ENCODE results near the gene GBX2. TPM values are rescaled to one million over a fixed set of nuclear protein-coding genes. Genes with fewer than 3 reads are reported as not detected.

The GBX2 gene
- total RNA-seq, 2 experiments from 2014 or later: not detected

- DNase-seq (no peak), ATAC-seq (no peak)
- H3K4me3 Mint-ChIP-seq: peak overlapping the region; percentile 28
- POLR2A ChIA-PET: interaction anchor here (0.6 kb wide), 1 partner anchor 51 kb away, joined by 3 read pairs; no protein-coding TSS in a partner anchor
- intact Hi-C loops (cut with DNase I, micrococcal nuclease): loop anchor here (2.0 to 10.0 kb wide), 3 partner anchors 15 to 494 kb away; no protein-coding TSS in a partner anchor
- H3K36me3 Mint-ChIP-seq (ENCODE audit: low read depth): no peaks in the 10 kb centered on the region
- H3K9me3 Mint-ChIP-seq (ENCODE audit: low read depth): no peaks in the 10 kb centered on the region
- CTCF ChIA-PET: interaction anchor here (1.0 to 1.7 kb wide), 4 partner anchors 10 to 400 kb away, joined by 3 to 6 read pairs (median 4); no protein-coding TSS in a partner anchor
- H3K4me1 Mint-ChIP-seq: peaks cover 11% of the 10 kb centered on the region
- H3K27ac Mint-ChIP-seq: no peak overlapping the region
- H3K27me3 Mint-ChIP-seq: peaks cover 61% of the 10 kb centered on the region
Measured at GRCh38 chr2:236165842-236166795, 2.1 kb downstream of the GBX2 start.

GRCh38 chr2:236164925-236165841 lies 3.0 kb downstream of the GBX2 start:
- Mint-ChIP-seq H3K27ac (no peak overlapping the region), H3K27me3 (peaks cover 53% of the 10 kb centered on the region), H3K36me3 (ENCODE audit: low read depth) (no peaks in the 10 kb centered on the region), H3K9me3 (ENCODE audit: low read depth) (no peaks in the 10 kb centered on the region), H3K4me1 (peaks cover 11% of the 10 kb centered on the region), H3K4me3 (no peak overlapping the region)
- no peak for DNase-seq
- POLR2A ChIA-PET: interaction anchor here (0.6 kb wide), 1 partner anchor 50 kb away, joined by 3 read pairs; no protein-coding TSS in a partner anchor
- CTCF ChIA-PET: interaction anchor here (1.0 to 1.7 kb wide), 4 partner anchors 11 to 399 kb away, joined by 3 to 6 read pairs (median 4); no protein-coding TSS in a partner anchor
- intact Hi-C loops (cut with DNase I, micrococcal nuclease): loop anchor here (2.0 to 10.0 kb wide), 3 partner anchors 16 to 493 kb away; no protein-coding TSS in a partner anchor
- ATAC-seq: no peak

DNA sequence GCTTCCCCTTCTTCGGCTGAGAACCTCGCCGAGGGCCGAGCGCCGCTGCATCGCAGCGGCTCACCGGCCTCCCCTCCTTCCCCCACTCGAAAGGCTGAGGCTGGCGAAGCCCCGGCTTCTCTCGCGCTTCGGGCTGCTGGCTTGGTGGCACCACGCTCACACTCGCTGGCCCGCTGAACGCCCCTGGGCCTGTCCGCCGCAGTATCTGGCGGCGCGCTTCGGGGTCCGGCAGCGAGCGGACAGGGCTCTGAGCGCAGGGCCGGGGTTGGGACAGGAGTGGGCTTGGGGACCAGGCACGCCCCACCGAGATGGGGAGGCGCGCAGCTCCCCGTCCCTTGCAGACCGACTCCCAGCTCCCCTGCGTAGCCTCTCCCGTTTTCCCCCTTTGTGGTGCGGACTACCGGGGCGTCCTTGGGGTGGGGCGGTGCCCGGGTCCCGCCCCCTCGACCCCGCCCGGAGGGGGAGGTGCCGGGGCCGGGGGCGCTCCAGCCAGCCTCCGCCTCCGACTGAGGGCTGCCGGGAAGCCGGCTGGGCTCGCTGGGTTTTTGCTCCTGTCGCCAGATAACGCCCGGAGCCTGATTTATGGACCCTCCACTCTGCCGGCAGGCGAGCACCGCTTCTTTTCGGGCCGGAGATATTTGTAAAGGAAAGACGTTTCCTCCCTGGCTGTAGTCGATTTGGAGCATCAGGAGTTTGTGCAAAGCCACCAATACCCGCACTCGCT lies 3.8 kb downstream of the GBX2 start:
- intact Hi-C loops (cut with DNase I, micrococcal nuclease): loop anchor here in 1 of 2 experiments (2.0 to 10.0 kb wide), 2 partner anchors 16 to 490 kb away; no protein-coding TSS in a partner anchor
- CTCF ChIA-PET: no interaction called here
- H3K9me3 Mint-ChIP-seq (ENCODE audit: low read depth): no peaks in the 10 kb centered on the region
- H3K36me3 Mint-ChIP-seq (ENCODE audit: low read depth): no peaks in the 10 kb centered on the region
- no peak for DNase-seq
- H3K4me1 Mint-ChIP-seq: peaks cover 11% of the 10 kb centered on the region
- peaks cover 45% of the 10 kb centered on the region for H3K27me3 Mint-ChIP-seq
- H3K27ac Mint-ChIP-seq: no peak overlapping the region
- ATAC-seq: no peak
- no peak overlapping the region for H3K4me3 Mint-ChIP-seq
- POLR2A ChIA-PET: no interaction called here

DNA sequence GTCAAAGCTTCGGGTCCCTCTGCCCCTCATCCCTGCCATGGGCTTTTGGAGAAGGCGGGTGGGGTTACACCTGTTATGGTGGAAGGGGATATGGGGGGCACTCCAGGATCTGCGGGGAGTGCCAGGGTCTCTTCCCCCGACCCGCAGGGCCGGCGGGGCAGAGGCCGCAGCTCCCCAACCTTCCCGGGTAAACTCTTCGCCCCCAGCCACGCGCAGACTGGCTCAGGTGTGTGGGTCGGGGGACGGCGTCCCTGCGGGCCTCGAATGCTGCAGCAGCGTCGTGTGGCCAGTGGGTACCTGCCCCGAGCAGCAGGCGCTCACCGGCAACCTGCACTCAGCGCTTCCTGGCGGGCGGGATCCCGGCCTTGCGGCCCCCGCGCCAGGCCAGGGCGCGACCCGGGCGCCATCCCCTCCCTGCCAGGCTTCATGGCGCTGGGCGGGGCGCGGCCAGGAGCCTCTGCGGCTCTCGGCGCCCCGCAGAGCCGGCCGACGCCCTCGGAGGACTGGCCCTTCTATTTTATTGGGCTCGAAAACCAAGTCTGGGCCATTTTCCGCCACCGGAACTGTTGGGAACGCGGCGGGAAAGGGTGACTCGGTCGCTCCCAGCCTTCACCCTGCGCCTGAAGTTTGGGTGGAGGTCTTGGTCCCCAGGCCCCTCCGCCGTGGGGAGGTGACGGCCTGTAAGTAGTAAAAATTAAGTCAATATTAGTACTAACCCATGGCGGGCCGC lies 4.5 kb downstream of the GBX2 start:
- POLR2A ChIA-PET: no interaction called here
- H3K36me3 Mint-ChIP-seq (ENCODE audit: low read depth): no peaks in the 10 kb centered on the region
- no peak overlapping the region for H3K27ac Mint-ChIP-seq
- intact Hi-C loops (cut with DNase I, micrococcal nuclease): loop anchor here in 1 of 2 experiments (2.0 to 10.0 kb wide), 2 partner anchors 17 to 489 kb away; no protein-coding TSS in a partner anchor
- no peak overlapping the region for H3K4me3 Mint-ChIP-seq
- peaks cover 11% of the 10 kb centered on the region for H3K4me1 Mint-ChIP-seq
- DNase-seq (no peak), ATAC-seq (no peak)
- CTCF ChIA-PET: interaction anchor here (2.4 kb wide), 1 partner anchor 14 kb away, joined by 9 read pairs; no protein-coding TSS in a partner anchor
- no peaks in the 10 kb centered on the region for H3K9me3 Mint-ChIP-seq (ENCODE audit: low read depth)
- H3K27me3 Mint-ChIP-seq: peaks cover 41% of the 10 kb centered on the region

DNA sequence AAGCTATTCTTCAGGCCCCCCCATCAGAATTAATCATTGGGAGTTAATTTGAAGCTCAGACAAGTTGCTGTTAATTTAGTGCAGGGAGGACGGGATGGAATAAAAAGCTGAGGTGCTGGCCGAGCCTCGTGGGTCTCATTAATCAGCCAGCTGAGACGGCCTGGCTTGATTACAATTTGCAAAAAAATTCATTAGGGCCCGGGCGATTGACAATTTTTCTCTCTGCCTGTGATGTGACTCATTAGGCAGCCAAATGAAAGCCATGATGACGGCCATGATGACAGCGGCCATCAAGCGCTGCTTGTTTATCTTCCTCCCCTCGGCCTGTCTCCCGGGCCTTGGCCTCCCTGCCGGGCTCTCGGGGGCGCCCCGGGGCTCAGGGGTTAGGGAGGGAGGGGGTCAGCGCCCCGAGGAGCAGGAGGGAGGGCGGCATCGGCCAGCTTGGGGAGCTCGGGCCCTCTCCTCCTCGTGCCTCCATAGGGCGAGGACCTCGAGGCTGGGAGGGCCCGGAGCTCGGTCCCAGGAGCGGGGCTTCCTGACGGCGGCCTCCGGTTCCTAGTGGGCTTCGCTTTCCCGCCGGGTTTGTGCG lies 5.2 kb downstream of the GBX2 start:
- ATAC-seq (no peak), DNase-seq (no peak)
- Mint-ChIP-seq H3K27ac (no peak overlapping the region), H3K9me3 (ENCODE audit: low read depth) (no peaks in the 10 kb centered on the region), H3K4me1 (peaks cover 11% of the 10 kb centered on the region), H3K36me3 (ENCODE audit: low read depth) (no peaks in the 10 kb centered on the region), H3K27me3 (peaks cover 45% of the 10 kb centered on the region), H3K4me3 (no peak overlapping the region)
- CTCF ChIA-PET: interaction anchor here (0.6 to 2.4 kb wide), 5 partner anchors 9 to 384 kb away, joined by 3 to 9 read pairs (median 3); no protein-coding TSS in a partner anchor
- intact Hi-C loops (cut with DNase I, micrococcal nuclease): loop anchor here in 1 of 2 experiments (10.0 kb wide), 1 partner anchor 488 kb away; no protein-coding TSS in a partner anchor
- POLR2A ChIA-PET: no interaction called here

DNA sequence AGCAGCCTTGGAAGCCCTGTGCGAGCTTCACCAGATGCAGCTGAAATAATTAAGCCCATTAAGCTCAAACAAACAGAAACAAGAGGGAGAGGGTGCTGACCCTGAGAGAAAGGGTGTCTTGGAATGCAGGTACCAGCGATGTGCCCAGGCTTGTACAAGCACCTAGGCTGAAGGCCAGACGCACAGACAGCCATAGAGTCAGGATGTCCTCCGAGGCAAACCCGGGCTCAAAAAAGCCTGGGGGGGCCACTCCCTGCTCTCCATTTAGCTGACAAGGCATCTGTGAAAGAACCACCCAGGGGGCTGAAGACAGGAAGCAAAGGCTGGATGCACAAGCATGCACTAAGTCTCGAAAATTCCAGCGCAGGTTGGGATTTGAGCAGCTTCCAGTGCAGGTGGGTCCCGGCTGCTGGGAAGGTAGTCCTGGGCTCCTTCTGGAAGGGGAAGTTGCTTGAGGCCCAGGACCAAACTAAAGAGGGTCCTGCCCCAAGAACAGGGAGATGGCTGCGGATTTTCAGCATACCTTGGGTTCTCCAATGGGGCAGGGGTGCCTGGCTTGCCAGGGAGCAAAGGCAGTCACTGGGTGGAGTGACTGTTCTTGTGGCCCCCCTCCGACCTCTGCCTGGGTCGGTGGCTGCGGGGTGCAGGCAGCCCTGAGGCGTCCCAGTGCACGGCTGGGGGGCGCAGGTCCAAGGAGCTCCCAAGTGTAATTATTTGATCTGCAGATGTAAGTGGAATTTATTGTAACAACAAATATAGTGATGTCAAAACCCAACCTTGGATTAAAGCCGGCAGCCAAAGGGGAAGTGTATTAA lies 5.9 kb downstream of the GBX2 start:
- H3K4me1 Mint-ChIP-seq: peaks cover 11% of the 10 kb centered on the region
- H3K27ac Mint-ChIP-seq: no peak overlapping the region
- intact Hi-C loops (cut with DNase I, micrococcal nuclease): loop anchor here in 1 of 2 experiments (10.0 kb wide), 1 partner anchor 487 kb away; no protein-coding TSS in a partner anchor
- H3K27me3 Mint-ChIP-seq: peaks cover 52% of the 10 kb centered on the region
- H3K36me3 Mint-ChIP-seq (ENCODE audit: low read depth): no peaks in the 10 kb centered on the region
- DNase-seq: no peak
- ATAC-seq: no peak
- ChIA-PET CTCF (interaction anchor here (0.5 to 2.4 kb wide), 6 partner anchors 10 to 383 kb away, joined by 3 to 9 read pairs (median 3); no protein-coding TSS in a partner anchor), POLR2A (no interaction called here)
- no peak overlapping the region for H3K4me3 Mint-ChIP-seq
- no peaks in the 10 kb centered on the region for H3K9me3 Mint-ChIP-seq (ENCODE audit: low read depth)

DNA sequence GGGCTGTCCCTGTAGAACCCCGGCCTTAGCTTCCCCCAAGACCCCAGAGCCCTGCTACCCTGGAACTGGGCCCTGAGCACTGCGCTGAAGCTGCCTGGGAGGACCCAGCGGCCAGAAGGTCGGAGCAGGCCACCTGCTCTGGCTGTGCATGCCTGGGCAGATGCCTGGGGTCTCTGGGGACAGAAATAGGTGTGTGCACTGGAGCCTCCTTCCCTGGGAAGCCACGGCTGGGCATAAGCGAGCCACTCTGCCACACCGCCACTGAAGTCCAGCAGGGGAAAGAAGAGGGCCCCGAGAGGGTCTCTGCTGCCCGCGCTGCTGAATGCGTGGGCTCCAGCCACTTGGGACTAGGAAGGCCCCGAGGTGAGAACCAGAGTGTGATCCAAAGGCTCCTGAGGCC lies 6.7 kb downstream of the GBX2 start:
- DNase-seq (no peak), ATAC-seq (no peak)
- Mint-ChIP-seq H3K27ac (no peak overlapping the region), H3K27me3 (peaks cover 50% of the 10 kb centered on the region), H3K36me3 (ENCODE audit: low read depth) (no peaks in the 10 kb centered on the region), H3K9me3 (ENCODE audit: low read depth) (no peaks in the 10 kb centered on the region), H3K4me1 (peaks cover 7% of the 10 kb centered on the region), H3K4me3 (no peak overlapping the region)
- intact Hi-C loops (cut with DNase I, micrococcal nuclease): loop anchor here in 1 of 2 experiments (10.0 kb wide), 1 partner anchor 487 kb away; no protein-coding TSS in a partner anchor
- CTCF ChIA-PET: interaction anchor here (0.5 to 2.4 kb wide), 3 partner anchors 16 to 61 kb away, joined by 3 to 9 read pairs (median 4); no protein-coding TSS in a partner anchor
- POLR2A ChIA-PET: no interaction called here

GRCh38 chr2:236161082-236161462 lies 7.1 kb downstream of the GBX2 start:
- Mint-ChIP-seq H3K4me3 (no peak overlapping the region), H3K36me3 (ENCODE audit: low read depth) (no peaks in the 10 kb centered on the region), H3K4me1 (peaks cover 3% of the 10 kb centered on the region), H3K27ac (no peak overlapping the region), H3K9me3 (ENCODE audit: low read depth) (no peaks in the 10 kb centered on the region), H3K27me3 (peaks cover 47% of the 10 kb centered on the region)
- ChIA-PET CTCF (interaction anchor here (2.4 kb wide), 1 partner anchor 16 kb away, joined by 9 read pairs; no protein-coding TSS in a partner anchor), POLR2A (no interaction called here)
- DNase-seq: no peak
- no peak for ATAC-seq
- intact Hi-C loops (cut with DNase I, micrococcal nuclease): loop anchor here in 1 of 2 experiments (10.0 kb wide), 1 partner anchor 486 kb away; no protein-coding TSS in a partner anchor
